SK-N-SH (cell line): ENCODE results near the gene GALNT14. TPM values are rescaled to one million over a fixed set of nuclear protein-coding genes. Genes with fewer than 3 reads are reported as not detected.

Experiments
- CTCF ChIA-PET: fragments of 300-600, 350-600 bp; formaldehyde crosslinking; extraction: SDS; loops from one replicate; lab custom pipeline; 2021; lab: Yijun Ruan, JAX
- POLR2A ChIA-PET: fragments of 350-600 bp; sonication (Branson Sonifier 250); formaldehyde crosslinking; extraction: SDS; loops from one replicate; lab custom pipeline; 2020; ENCODE audit warnings: antibody characterized with exemption, inconsistent platforms; lab: Yijun Ruan, JAX
- DNase-seq: peaks from one replicate; pipeline ENCODE4 v3.0.0; 2012
- H2AFZ ChIP-seq: fragments of 200-600 bp; sonication (generic); 2 replicates; pipeline ENCODE4 v1.8.1; 2016; ENCODE audit warnings: antibody characterized with exemption, mild to moderate bottlenecking, low read depth
- H3F3A ChIP-seq: fragments of 200-600 bp; sonication (generic); replicated peaks from 2 replicates; pipeline ENCODE3; 2016; ENCODE audit warnings: antibody characterized with exemption, mild to moderate bottlenecking; ENCODE audit not compliant: insufficient read depth
- H3K27ac ChIP-seq, 2 experiments: fragments of 200-500 bp in 1 of 2; fragments of 200-600 bp in 1 of 2; sonication (Bioruptor generic) in 1 of 2; sonication (generic), shearing (Covaris generic) in 1 of 2; 2 replicates each; pipeline versions ENCODE4 v1.5.1 to v1.6.1; 2014 to 2016; ENCODE audit warnings: low read depth in 2 of 2, inconsistent platforms in 1 of 2, low read length in 1 of 2, mild to moderate bottlenecking in 1 of 2, mixed read lengths in 1 of 2
- H3K27me3 ChIP-seq: fragments of 200-600 bp; sonication (generic), shearing (Covaris generic); 2 replicates; pipeline ENCODE4 v1.6.1; 2016; ENCODE audit warnings: mixed run types; ENCODE audit not compliant: insufficient read depth
- H3K36me3 ChIP-seq, 2 experiments: fragments of 200-500 bp in 1 of 2; fragments of 200-600 bp in 1 of 2; sonication (Bioruptor generic) in 1 of 2; sonication (generic) in 1 of 2; replicated peaks in 1 of 2; 2 replicates each; pipeline versions ENCODE3 to v1.5.1; 2014 to 2016; ENCODE audit warnings: low read length in 1 of 2, mild to moderate bottlenecking in 1 of 2; ENCODE audit not compliant: insufficient read depth in 2 of 2, control insufficient read depth in 1 of 2
- H3K4me1 ChIP-seq, 2 experiments: fragments of 200-500 bp in 1 of 2; fragments of 200-600 bp in 1 of 2; sonication (Bioruptor generic) in 1 of 2; sonication (generic), shearing (Covaris generic) in 1 of 2; 2 replicates each; pipeline versions ENCODE4 v1.5.1 to v1.6.1; 2014 to 2016; ENCODE audit warnings: low read depth in 1 of 2, low read length in 1 of 2, mixed run types in 1 of 2; ENCODE audit not compliant: insufficient read depth in 2 of 2, control insufficient read depth in 1 of 2
- H3K4me2 ChIP-seq: fragments of 200-600 bp; sonication (generic), shearing (Covaris generic); 2 replicates; pipeline ENCODE4 v1.6.1; 2017; ENCODE audit warnings: mixed run types
- H3K4me3 ChIP-seq, 2 experiments: fragments of 200-500 bp in 1 of 2; fragments of 200-600 bp in 1 of 2; sonication (Bioruptor generic) in 1 of 2; sonication (generic), shearing (Covaris generic) in 1 of 2; 2 replicates each; pipeline versions ENCODE4 v1.5.1 to v1.8.1; 2014 to 2016; ENCODE audit warnings: low read depth in 2 of 2, inconsistent platforms in 1 of 2, low read length in 1 of 2, mild to moderate bottlenecking in 1 of 2, mixed read lengths in 1 of 2, moderate library complexity in 1 of 2
- H3K79me2 ChIP-seq: fragments of 200-600 bp; sonication (generic); 2 replicates; pipeline ENCODE4 v1.8.1; 2017; ENCODE audit warnings: mild to moderate bottlenecking; ENCODE audit not compliant: insufficient read depth
- H3K9ac ChIP-seq: fragments of 200-600 bp; sonication (generic); 2 replicates; pipeline ENCODE4 v1.6.1; 2017; ENCODE audit warnings: mixed run types
- H3K9me2 ChIP-seq: fragments of 200-600 bp; sonication (generic); 2 replicates; pipeline ENCODE4 v1.6.1; 2017; ENCODE audit warnings: mixed run types
- H3K9me3 ChIP-seq: fragments of 200-600 bp; sonication (generic); 2 replicates; pipeline ENCODE4 v1.6.1; 2017; ENCODE audit warnings: mixed run types, mild to moderate bottlenecking, moderate library complexity
- H4K20me1 ChIP-seq: fragments of 200-600 bp; sonication (generic); 2 replicates; pipeline ENCODE4 v1.6.1; 2017; ENCODE audit warnings: mild to moderate bottlenecking, mixed run types; ENCODE audit not compliant: insufficient read depth
- CHD2 ChIP-seq: fragments of 150-350 bp; IDR thresholded peaks from 2 replicates; pipeline ENCODE4 v1.6.1; 2018; ENCODE audit warnings: low read length; ENCODE audit not compliant: partially characterized antibody
- ELF1 ChIP-seq: IDR thresholded peaks from 2 replicates; pipeline ENCODE4 v1.4.0; 2012
- FOSL2 ChIP-seq: IDR thresholded peaks from 2 replicates; pipeline ENCODE4 v1.4.0; 2012; ENCODE audit warnings: low read depth, mild to moderate bottlenecking, moderate library complexity, borderline replicate concordance
- FOXJ3 ChIP-seq: sonication (generic); formaldehyde crosslinking; IDR thresholded peaks from 2 replicates; pipeline ENCODE4 v1.5.1; 2020; ENCODE audit warnings: mild to moderate bottlenecking, missing genetic modification reagents
- NFIC ChIP-seq: IDR thresholded peaks from 2 replicates; pipeline ENCODE4 v1.4.0; 2012; ENCODE audit warnings: borderline replicate concordance
- RAD21 ChIP-seq: IDR thresholded peaks from 2 replicates; pipeline ENCODE4 v1.6.1; 2012; ENCODE audit warnings: mild to moderate bottlenecking, low read length
- REST ChIP-seq: IDR thresholded peaks from 2 replicates; pipeline ENCODE4 v1.6.1; 2012; ENCODE audit warnings: mild to moderate bottlenecking, low read depth, low read length, moderate library complexity
- RXRA ChIP-seq: IDR thresholded peaks from 2 replicates; pipeline ENCODE4 v1.4.0; 2012; ENCODE audit warnings: low read depth, mild to moderate bottlenecking, borderline replicate concordance
- TCF12 ChIP-seq: IDR thresholded peaks from 2 replicates; pipeline ENCODE4 v1.4.0; 2012
- YY1 ChIP-seq: IDR thresholded peaks from 2 replicates; pipeline ENCODE4 v1.4.0; 2012; ENCODE audit warnings: low read depth, mild to moderate bottlenecking
- ZBTB33 ChIP-seq: IDR thresholded peaks from 2 replicates; pipeline ENCODE4 v1.4.0; 2012; ENCODE audit warnings: low read depth, borderline replicate concordance
- WGBS: methylation state at CpG from one replicate; pipeline ENCODE4 v1.1.6; 2017; ENCODE audit warnings: low lambda C conversion rate; 5-methylcytosine and 5-hydroxymethylcytosine counted together
- polyA plus RNA-seq, 3 experiments: library from polyadenylated mRNA; depleted of rRNA; stranded (reverse); fragments of >200 nt; gene quantifications; 2 replicates each; pipeline ENCODE4 v1.2.3, GENCODE V29; 2012
- TF ChIP-seq, protein P1 (sequence below): IDR thresholded peaks from 2 replicates; pipeline ENCODE4; 2012

The GALNT14 gene
- polyA plus RNA-seq, 1 of the 3 experiments (the other 2 are of a cell fraction), result 1.6 TPM

GRCh38 chr2:31067259-31067658, 71.0 kb downstream of the GALNT14 start (continued):
- TF ChIP-seq ZBTB33 (no peak), RXRA (no peak)

GRCh38 chr2:31066551-31066950, 71.7 kb downstream of the GALNT14 start:
- ChIA-PET CTCF (interaction anchor here (1.0 to 2.6 kb wide), 2 partner anchors 13 to 72 kb away, joined by 3 to 7 read pairs; partner anchors contain the start of gene GALNT14), POLR2A (no interaction called here)
- Histone ChIP-seq H3K79me2 (no peaks in the 10 kb centered on the region), H3K4me3 (no peak overlapping the region), H3K9me2 (no peaks in the 10 kb centered on the region), H3K9ac (no peak overlapping the region), H2AFZ (no peak overlapping the region), H3K27ac (no peak overlapping the region; a peak in 1 of 4 replicates), H3K4me2 (no peak overlapping the region), H3F3A (no peaks in the 10 kb centered on the region), H3K9me3 (no peaks in the 10 kb centered on the region), H4K20me1 (no peaks in the 10 kb centered on the region), H3K36me3 (no peaks in the 10 kb centered on the region), H3K27me3 (no peaks in the 10 kb centered on the region), H3K4me1 (peaks cover 0 to 15% of the 10 kb centered on the region in 2 experiments; a peak in 1 of 4 replicates)
- TF ChIP-seq YY1 (no peak), RAD21 (no peak)
- WGBS, result 68% methylated on average over 5 of the region's 6 CpGs
- no peak for DNase-seq

- TF ChIP-seq, protein P1, sequence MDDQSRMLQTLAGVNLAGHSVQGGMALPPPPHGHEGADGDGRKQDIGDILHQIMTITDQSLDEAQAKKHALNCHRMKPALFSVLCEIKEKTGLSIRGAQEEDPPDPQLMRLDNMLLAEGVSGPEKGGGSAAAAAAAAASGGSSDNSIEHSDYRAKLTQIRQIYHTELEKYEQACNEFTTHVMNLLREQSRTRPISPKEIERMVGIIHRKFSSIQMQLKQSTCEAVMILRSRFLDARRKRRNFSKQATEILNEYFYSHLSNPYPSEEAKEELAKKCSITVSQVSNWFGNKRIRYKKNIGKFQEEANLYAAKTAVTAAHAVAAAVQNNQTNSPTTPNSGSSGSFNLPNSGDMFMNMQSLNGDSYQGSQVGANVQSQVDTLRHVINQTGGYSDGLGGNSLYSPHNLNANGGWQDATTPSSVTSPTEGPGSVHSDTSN, result no peak
- TF ChIP-seq FOSL2, result no peak
- Histone ChIP-seq H3K27ac (no peak overlapping the region), H3K4me2 (no peak overlapping the region), H4K20me1 (no peaks in the 10 kb centered on the region), H3F3A (no peaks in the 10 kb centered on the region), H3K27me3 (no peaks in the 10 kb centered on the region), H3K9ac (no peak overlapping the region), H2AFZ (no peak overlapping the region), H3K4me1 (peaks cover 0 to 15% of the 10 kb centered on the region in 2 experiments; a peak in 1 of 4 replicates), H3K79me2 (no peaks in the 10 kb centered on the region), H3K36me3 (no peaks in the 10 kb centered on the region), H3K9me3 (no peaks in the 10 kb centered on the region), H3K9me2 (no peaks in the 10 kb centered on the region), H3K4me3 (no peak overlapping the region)
- DNase-seq, result no peak
- WGBS, result 66% methylated on average over 9 of the region's 9 CpGs
- CTCF ChIA-PET, result interaction anchor here (1.0 to 2.6 kb wide), 2 partner anchors 13 to 72 kb away, joined by 3 to 7 read pairs; partner anchors contain the start of gene GALNT14
- POLR2A ChIA-PET, result no interaction called here
Measured at GRCh38 chr2:31066086-31066485, 72.2 kb downstream of the GALNT14 start.

- Histone ChIP-seq H2AFZ (no peak overlapping the region), H3K4me3 (no peak overlapping the region), H3K9me3 (no peaks in the 10 kb centered on the region), H3K9me2 (no peaks in the 10 kb centered on the region), H3K36me3 (no peaks in the 10 kb centered on the region), H3K9ac (no peak overlapping the region), H3F3A (no peaks in the 10 kb centered on the region), H3K79me2 (no peaks in the 10 kb centered on the region), H4K20me1 (no peaks in the 10 kb centered on the region), H3K4me2 (no peak overlapping the region), H3K4me1 (peaks cover 0 to 15% of the 10 kb centered on the region in 2 experiments; a peak in 1 of 4 replicates), H3K27ac (no peak overlapping the region), H3K27me3 (no peaks in the 10 kb centered on the region)
- CTCF ChIA-PET, result no interaction called here
- POLR2A ChIA-PET, result no interaction called here
- no peak for DNase-seq
- 32% methylated on average over 4 of the region's 5 CpGs for WGBS
- no peak for TF ChIP-seq REST
- no peak for TF ChIP-seq CHD2
- no peak for TF ChIP-seq FOXJ3 (CRISPR knock-in tag)
- no peak for TF ChIP-seq ELF1
- TF ChIP-seq NFIC, result no peak
- TF ChIP-seq TCF12, result no peak
- TF ChIP-seq, protein P1, result no peak
Measured at GRCh38 chr2:31065356-31065755, 72.9 kb downstream of the GALNT14 start.
